ENCODE measurements around the gene C19orf53.

DNA sequence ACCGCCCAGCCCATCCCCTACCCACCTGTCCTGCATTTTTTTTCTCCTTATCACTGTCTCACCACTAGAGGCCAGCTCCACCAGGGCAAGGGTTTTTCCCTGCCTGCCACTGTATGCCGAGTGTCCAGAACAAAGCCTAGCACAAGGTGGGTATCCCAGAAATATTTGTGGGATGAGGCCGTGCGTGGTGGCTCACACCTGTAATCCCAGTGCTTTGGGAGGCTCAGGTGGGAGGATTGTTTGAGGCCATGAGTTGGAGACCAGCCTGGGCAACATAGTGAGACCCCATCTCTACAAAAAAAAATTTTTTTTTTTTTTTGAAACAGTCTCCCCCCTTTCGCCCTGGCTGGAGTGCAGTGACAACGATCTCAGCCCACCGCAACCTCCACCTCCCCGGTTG lies 12.8 kb upstream of the C19orf53 start:
- TF ChIP-seq, protein P1, sequence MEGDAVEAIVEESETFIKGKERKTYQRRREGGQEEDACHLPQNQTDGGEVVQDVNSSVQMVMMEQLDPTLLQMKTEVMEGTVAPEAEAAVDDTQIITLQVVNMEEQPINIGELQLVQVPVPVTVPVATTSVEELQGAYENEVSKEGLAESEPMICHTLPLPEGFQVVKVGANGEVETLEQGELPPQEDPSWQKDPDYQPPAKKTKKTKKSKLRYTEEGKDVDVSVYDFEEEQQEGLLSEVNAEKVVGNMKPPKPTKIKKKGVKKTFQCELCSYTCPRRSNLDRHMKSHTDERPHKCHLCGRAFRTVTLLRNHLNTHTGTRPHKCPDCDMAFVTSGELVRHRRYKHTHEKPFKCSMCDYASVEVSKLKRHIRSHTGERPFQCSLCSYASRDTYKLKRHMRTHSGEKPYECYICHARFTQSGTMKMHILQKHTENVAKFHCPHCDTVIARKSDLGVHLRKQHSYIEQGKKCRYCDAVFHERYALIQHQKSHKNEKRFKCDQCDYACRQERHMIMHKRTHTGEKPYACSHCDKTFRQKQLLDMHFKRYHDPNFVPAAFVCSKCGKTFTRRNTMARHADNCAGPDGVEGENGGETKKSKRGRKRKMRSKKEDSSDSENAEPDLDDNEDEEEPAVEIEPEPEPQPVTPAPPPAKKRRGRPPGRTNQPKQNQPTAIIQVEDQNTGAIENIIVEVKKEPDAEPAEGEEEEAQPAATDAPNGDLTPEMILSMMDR (conservative IDR thresholded peaks at IDR 0.05): no peak; the same call in 1 of the 2 replicates
- no peak for TF ChIP-seq ZFX (IDR thresholded peaks at IDR 0.05)

Data from C4-2B (cell line).